ENCODE measurements around the gene PRKCA.
"Not testable (repeated sequence)": the region's sequence is repeated elsewhere in the genome, so short reads cannot be mapped to it uniquely, and the experiment has no call there.

The PRKCA gene

GRCh38 chr17:66612993-66613392 is 310.6 kb downstream of the PRKCA start:
- no peak overlapping the region for H3K4me3 ChIP-seq (ENCODE audit: control insufficient read depth, low read depth, low read length)
- TF ChIP-seq CTCF (conservative IDR thresholded peaks at IDR 0.05; ENCODE audit: control insufficient read depth, insufficient read depth, low read depth, low read length): no peak
- DNase-seq (ENCODE audit: low read depth): no peak

DNA sequence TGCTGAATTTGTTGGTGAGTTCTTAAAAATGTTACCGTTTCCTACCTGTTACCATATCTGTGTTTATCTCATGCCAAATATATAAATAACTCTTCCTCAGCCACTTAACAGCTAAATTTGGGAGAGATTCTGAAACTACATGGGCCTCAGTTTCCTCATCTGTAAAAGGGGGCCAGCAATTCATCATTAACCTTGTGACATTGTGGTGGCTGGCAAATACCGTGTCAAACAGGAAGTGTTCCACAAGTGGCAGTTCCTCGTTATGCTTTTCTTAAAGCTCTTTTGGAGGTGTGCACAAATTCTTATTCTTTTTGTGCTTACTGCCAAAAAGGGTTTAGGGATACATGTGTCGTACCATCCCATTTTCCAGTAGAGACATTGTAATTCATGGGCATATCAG is 312.1 kb downstream of the PRKCA start:
- no peak for TF ChIP-seq CTCF (conservative IDR thresholded peaks at IDR 0.05; ENCODE audit: control insufficient read depth, insufficient read depth, low read depth, low read length)
- DNase-seq (ENCODE audit: low read depth): no peak
- no peak overlapping the region for H3K4me3 ChIP-seq (ENCODE audit: control insufficient read depth, low read depth, low read length)

- H3K4me3 ChIP-seq (ENCODE audit: control insufficient read depth, low read depth, low read length): no peak overlapping the region
- no peak for DNase-seq (ENCODE audit: low read depth)
- TF ChIP-seq CTCF (conservative IDR thresholded peaks at IDR 0.05; ENCODE audit: control insufficient read depth, insufficient read depth, low read depth, low read length): no peak
Measured at GRCh38 chr17:66619206-66619605, 316.8 kb downstream of the PRKCA start.

DNA sequence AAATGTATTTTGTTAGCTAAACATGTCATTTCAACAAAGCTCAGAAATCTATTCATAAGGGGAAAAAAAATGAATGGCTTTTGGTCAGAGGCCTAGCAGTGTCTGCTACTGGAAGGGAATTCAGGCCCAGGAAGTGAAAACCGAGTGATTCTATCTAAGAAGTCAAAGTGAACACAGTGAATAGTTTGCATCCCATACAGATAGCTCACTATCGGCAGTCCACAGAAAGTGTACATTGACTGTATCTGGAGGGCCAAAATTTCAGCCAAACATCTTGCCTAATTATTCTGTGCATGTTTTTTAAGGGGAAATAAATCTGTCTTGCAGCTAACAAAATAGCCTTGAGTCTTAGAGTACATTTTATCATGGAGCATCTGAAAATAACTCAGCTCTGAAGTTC is 318.1 kb downstream of the PRKCA start:
- H3K4me3 ChIP-seq (ENCODE audit: control insufficient read depth, low read depth, low read length): no peak overlapping the region
- no peak for TF ChIP-seq CTCF (conservative IDR thresholded peaks at IDR 0.05; ENCODE audit: control insufficient read depth, insufficient read depth, low read depth, low read length)
- no peak for DNase-seq (ENCODE audit: low read depth)

DNA sequence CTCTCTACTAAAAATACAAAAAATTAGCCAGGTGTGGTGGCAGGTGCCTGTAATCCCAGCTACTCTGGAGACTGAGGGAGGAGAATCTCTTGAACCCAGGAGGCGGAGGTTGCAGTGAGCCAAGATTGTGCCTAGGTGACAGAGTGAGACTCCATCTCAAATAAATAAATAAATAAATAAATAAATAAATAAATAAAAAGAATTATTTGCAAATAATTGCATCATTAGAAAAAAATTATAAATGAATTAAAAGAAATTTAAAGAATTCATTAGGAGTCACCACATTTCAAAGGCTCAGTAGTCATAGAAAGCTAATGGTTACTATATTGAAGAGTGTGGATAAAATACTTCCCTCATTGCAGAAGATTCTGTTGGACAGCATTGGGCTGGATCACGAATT is 322.2 kb downstream of the PRKCA start:
- not testable (repeated sequence) for H3K4me3 ChIP-seq (ENCODE audit: control insufficient read depth, low read depth, low read length); DNase-seq (ENCODE audit: low read depth)

GRCh38 chr17:66625311-66625767 is 322.9 kb downstream of the PRKCA start:
- H3K4me3 ChIP-seq (ENCODE audit: control insufficient read depth, low read depth, low read length): no peak overlapping the region
- DNase-seq (ENCODE audit: low read depth): peak; percentile 43
- TF ChIP-seq CTCF (conservative IDR thresholded peaks at IDR 0.05; ENCODE audit: control insufficient read depth, insufficient read depth, low read depth, low read length): peak; percentile 50

- peak; percentile 52 for DNase-seq (ENCODE audit: low read depth)
- H3K4me3 ChIP-seq (ENCODE audit: control insufficient read depth, low read depth, low read length): no peak overlapping the region
- TF ChIP-seq CTCF (conservative IDR thresholded peaks at IDR 0.05; ENCODE audit: control insufficient read depth, insufficient read depth, low read depth, low read length): no peak
Measured at GRCh38 chr17:66627985-66628384, 325.6 kb downstream of the PRKCA start.
